K562 (cell line): ENCODE measurements around the gene ADD2. TPM values are rescaled to one million over a fixed set of nuclear protein-coding genes. Genes with fewer than 3 reads are reported as not detected.

Experiments
- GTF2E2 ChIP-seq: fragments of 200-800 bp; sonication (Bioruptor generic); IDR thresholded peaks from 2 replicates; pipeline ENCODE4 v1.6.1; 2016; ENCODE audit warnings: missing genetic modification characterization, missing compliant biosample characterization
- ZBTB40 ChIP-seq, 2 experiments: fragments of 450-650 bp in 1 of 2; sonication (generic) in 1 of 2; formaldehyde crosslinking in 1 of 2; IDR thresholded peaks; 2 replicates each; pipeline versions ENCODE4 v1.7.1 to v1.9.0; 2016 to 2022; ENCODE audit warnings: inconsistent platforms in 1 of 2, mild to moderate bottlenecking in 1 of 2, missing genetic modification reagents in 1 of 2
- ZBTB7A ChIP-seq: IDR thresholded peaks from 2 replicates; pipeline ENCODE4 v1.6.1; 2011; ENCODE audit warnings: low read depth, mild to moderate bottlenecking, low read length, moderate library complexity, borderline replicate concordance; ENCODE audit not compliant: control insufficient read depth
- polyA plus RNA-seq, 8 experiments: library from polyadenylated mRNA; depleted of rRNA in 4 of 8; stranded (reverse) in 5 of 8; unstranded in 3 of 8; fragments of >200 nt; fragmentation: Nextera tagmentation in 2 of 8; fragmentation: Illumina TruSeq in 1 of 8; extraction: Ambion mirVana in 2 of 8; extraction: Trizol in 1 of 8; gene quantifications; 2 replicates each; pipeline versions ENCODE4 v1.2.1 to v1.2.3, GENCODE V29; 2011 to 2014; ENCODE audit warnings: inconsistent platforms in 1 of 8, missing spikeins in 1 of 8
- total RNA-seq, 7 experiments: library from RNA; depleted of rRNA in 6 of 7; stranded (reverse); fragments of >200 nt in 6 of 7; fragmentation: Illumina TruSeq in 2 of 7; extraction: Trizol in 2 of 7; gene quantifications; 2 replicates each; pipeline versions ENCODE4 v1.2.1 to v1.2.3, GENCODE V29; 2011 to 2021; ENCODE audit warnings: low replicate concordance in 1 of 7
- TF ChIP-seq, protein P1 (sequence below): fragments of 450-650 bp; IDR thresholded peaks from 2 replicates; pipeline ENCODE4 v1.6.1; 2016; ENCODE audit warnings: mild to moderate bottlenecking, moderate library complexity

The ADD2 gene
- total and polyA plus RNA-seq, 9 of the 15 experiments (the other 6 are each of a cell fraction or from before 2014, with no cell fraction given), result 3.5 to 63.0 (median 36.2) TPM

DNA sequence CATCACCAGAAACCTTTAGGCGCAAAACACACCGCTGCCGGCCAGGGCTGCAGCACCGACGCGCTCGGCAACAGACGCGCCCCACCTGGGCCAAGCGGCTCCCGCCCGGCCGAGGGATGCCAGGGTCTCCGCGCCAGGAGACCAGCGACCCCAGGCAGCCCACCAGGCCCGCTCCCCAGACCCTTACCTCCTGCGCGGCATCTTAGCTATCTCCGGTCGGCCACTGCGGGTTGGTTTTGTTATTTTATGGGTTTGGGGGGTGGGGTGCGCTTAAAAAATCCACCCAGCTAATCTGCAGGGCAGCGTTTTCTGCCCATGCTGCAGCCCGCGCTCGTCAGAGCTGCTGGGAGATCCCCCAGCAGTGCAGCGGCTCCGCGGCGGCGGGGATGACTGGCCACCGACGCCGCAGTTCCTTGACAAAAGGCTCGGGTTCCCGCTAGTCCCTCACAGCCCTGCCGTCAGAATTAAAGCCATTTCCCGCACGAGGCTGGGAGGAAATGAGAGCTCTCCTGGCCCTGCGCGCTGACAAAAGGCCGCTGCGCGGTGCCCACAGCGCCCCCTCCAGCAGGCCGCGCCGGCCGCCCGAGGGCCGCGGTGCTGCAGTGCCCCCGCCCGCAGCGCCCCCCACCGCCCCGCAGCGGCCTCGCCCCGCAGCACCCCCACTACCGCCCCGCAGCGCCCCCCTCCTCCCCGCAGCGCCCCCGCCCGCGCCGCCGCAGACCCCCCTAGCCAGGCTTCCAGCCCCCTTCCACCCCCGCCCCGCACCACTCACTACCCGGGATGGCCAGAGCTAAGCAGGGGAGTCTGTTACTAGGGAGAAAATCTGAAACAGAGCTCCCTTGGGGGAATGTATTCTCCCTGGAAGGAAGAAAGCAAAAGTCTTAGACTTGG, at the start of gene ADD2 (continued):
- TF ChIP-seq, protein P1, sequence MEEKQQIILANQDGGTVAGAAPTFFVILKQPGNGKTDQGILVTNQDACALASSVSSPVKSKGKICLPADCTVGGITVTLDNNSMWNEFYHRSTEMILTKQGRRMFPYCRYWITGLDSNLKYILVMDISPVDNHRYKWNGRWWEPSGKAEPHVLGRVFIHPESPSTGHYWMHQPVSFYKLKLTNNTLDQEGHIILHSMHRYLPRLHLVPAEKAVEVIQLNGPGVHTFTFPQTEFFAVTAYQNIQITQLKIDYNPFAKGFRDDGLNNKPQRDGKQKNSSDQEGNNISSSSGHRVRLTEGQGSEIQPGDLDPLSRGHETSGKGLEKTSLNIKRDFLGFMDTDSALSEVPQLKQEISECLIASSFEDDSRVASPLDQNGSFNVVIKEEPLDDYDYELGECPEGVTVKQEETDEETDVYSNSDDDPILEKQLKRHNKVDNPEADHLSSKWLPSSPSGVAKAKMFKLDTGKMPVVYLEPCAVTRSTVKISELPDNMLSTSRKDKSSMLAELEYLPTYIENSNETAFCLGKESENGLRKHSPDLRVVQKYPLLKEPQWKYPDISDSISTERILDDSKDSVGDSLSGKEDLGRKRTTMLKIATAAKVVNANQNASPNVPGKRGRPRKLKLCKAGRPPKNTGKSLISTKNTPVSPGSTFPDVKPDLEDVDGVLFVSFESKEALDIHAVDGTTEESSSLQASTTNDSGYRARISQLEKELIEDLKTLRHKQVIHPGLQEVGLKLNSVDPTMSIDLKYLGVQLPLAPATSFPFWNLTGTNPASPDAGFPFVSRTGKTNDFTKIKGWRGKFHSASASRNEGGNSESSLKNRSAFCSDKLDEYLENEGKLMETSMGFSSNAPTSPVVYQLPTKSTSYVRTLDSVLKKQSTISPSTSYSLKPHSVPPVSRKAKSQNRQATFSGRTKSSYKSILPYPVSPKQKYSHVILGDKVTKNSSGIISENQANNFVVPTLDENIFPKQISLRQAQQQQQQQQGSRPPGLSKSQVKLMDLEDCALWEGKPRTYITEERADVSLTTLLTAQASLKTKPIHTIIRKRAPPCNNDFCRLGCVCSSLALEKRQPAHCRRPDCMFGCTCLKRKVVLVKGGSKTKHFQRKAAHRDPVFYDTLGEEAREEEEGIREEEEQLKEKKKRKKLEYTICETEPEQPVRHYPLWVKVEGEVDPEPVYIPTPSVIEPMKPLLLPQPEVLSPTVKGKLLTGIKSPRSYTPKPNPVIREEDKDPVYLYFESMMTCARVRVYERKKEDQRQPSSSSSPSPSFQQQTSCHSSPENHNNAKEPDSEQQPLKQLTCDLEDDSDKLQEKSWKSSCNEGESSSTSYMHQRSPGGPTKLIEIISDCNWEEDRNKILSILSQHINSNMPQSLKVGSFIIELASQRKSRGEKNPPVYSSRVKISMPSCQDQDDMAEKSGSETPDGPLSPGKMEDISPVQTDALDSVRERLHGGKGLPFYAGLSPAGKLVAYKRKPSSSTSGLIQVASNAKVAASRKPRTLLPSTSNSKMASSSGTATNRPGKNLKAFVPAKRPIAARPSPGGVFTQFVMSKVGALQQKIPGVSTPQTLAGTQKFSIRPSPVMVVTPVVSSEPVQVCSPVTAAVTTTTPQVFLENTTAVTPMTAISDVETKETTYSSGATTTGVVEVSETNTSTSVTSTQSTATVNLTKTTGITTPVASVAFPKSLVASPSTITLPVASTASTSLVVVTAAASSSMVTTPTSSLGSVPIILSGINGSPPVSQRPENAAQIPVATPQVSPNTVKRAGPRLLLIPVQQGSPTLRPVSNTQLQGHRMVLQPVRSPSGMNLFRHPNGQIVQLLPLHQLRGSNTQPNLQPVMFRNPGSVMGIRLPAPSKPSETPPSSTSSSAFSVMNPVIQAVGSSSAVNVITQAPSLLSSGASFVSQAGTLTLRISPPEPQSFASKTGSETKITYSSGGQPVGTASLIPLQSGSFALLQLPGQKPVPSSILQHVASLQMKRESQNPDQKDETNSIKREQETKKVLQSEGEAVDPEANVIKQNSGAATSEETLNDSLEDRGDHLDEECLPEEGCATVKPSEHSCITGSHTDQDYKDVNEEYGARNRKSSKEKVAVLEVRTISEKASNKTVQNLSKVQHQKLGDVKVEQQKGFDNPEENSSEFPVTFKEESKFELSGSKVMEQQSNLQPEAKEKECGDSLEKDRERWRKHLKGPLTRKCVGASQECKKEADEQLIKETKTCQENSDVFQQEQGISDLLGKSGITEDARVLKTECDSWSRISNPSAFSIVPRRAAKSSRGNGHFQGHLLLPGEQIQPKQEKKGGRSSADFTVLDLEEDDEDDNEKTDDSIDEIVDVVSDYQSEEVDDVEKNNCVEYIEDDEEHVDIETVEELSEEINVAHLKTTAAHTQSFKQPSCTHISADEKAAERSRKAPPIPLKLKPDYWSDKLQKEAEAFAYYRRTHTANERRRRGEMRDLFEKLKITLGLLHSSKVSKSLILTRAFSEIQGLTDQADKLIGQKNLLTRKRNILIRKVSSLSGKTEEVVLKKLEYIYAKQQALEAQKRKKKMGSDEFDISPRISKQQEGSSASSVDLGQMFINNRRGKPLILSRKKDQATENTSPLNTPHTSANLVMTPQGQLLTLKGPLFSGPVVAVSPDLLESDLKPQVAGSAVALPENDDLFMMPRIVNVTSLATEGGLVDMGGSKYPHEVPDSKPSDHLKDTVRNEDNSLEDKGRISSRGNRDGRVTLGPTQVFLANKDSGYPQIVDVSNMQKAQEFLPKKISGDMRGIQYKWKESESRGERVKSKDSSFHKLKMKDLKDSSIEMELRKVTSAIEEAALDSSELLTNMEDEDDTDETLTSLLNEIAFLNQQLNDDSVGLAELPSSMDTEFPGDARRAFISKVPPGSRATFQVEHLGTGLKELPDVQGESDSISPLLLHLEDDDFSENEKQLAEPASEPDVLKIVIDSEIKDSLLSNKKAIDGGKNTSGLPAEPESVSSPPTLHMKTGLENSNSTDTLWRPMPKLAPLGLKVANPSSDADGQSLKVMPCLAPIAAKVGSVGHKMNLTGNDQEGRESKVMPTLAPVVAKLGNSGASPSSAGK, result peak; percentile 82
- TF ChIP-seq ZBTB40 (IDR thresholded peaks at IDR 0.05) (peak; percentile 37; the same call in 1 of the 2 replicates), ZBTB40 (CRISPR knock-in tag; IDR thresholded peaks at IDR 0.05) (no peak), GTF2E2 (tag) (no peak), ZBTB7A (peak; percentile 76)
